ENCODE results near the gene FCER1A. TPM values are rescaled to one million over a fixed set of nuclear protein-coding genes. Genes with fewer than 3 reads are reported as not detected.

FCER1A gene
- not detected in 2 replicates for total RNA-seq (2013; cell fraction: nucleolus; rRNA removed)
- total RNA-seq (2014; rRNA removed) (0.62 TPM in 1 of 2 replicates, not detected in the other), total RNA-seq (2014; rRNA removed; fragmentation: Illumina TruSeq; extraction: Trizol) (0.13 TPM in 1 of 2 replicates, not detected in the other), total RNA-seq (2021) (not detected in 2 replicates), polyA plus RNA-seq (2011; rRNA removed) (not detected in 2 replicates), polyA plus RNA-seq (2014; fragmentation: Illumina TruSeq; extraction: Trizol) (0.06 TPM in 1 of 2 replicates, not detected in the other), polyA plus RNA-seq (2014; fragmentation: Nextera tagmentation; extraction: Ambion mirVana) (under 1 TPM in 1 of 2 experiments, not detected in 1; 0.20 TPM), polyA plus RNA-seq (2014; rRNA removed) (0.50 TPM in 1 of 2 replicates, not detected in the other), polyA plus RNA-seq (2016; fragmentation: Nextera tagmentation; extraction: Ambion mirVana) (not detected), polyA minus RNA-seq (2011; rRNA and poly(A)+ RNA removed) (not detected in 2 replicates), Bru-seq, nascent RNA (percentile 5 among the genes with signal in this experiment), BruChase-seq, experiment 1, labeled RNA remaining after a 6-hour chase (not detected), BruChase-seq, experiment 2, labeled RNA remaining after a 2-hour chase (percentile 5 among the genes with signal in this experiment)
- not detected for polyA plus RNA-seq (2011; ENCODE audit: low read depth)
- not detected in 2 replicates for polyA plus RNA-seq (2011; cell fraction: cytosol; rRNA removed)
- polyA plus RNA-seq (2011; cell fraction: nucleus; rRNA removed): 0.20 TPM in 1 of 2 replicates, not detected in the other
- polyA plus RNA-seq (2012): 0.13 and 0.23 TPM in 2 replicates
- not detected in 2 replicates for polyA minus RNA-seq (2011; cell fraction: cytosol; rRNA and poly(A)+ RNA removed)
- not detected in 2 replicates for polyA minus RNA-seq (2011; cell fraction: nucleus; rRNA and poly(A)+ RNA removed)
- long read RNA-seq, experiment 1: 0 reads
- long read RNA-seq, experiment 2, partial matches to known transcripts: 1 of 1 reads
- long read RNA-seq, experiment 2, other reads (novel, unspliced or antisense): 0 of 1 reads

DNA sequence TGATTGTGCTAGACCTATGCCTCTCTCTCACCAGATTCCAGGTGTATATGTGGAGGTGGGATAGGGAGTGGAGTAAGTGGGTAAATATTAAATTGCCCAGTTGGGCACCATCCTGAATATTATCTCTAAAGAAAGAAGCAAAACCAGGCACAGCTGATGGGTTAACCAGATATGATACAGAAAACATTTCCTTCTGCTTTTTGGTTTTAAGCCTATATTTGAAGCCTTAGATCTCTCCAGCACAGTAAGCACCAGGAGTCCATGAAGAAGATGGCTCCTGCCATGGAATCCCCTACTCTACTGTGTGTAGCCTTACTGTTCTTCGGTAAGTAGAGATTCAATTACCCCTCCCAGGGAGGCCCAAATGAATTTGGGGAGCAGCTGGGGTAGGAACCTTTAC lies at the start of gene FCER1A:
FCER1A (plus strand) TSS at position 242 of the 400 bp plus-strand sequence; CDS start at position 271, 29 bp downstream.
- Histone ChIP-seq H4K20me1 (ENCODE audit: control insufficient read depth, insufficient read depth) (no peaks in the 10 kb centered on the region), H3K4me2 (ENCODE audit: control insufficient read depth, insufficient read depth) (no peak within 1 kb of the TSS), H3K9me3 (replicated peaks; ENCODE audit: control insufficient read depth, insufficient read depth, low read length) (no peaks in the 10 kb centered on the region), H3K27ac (ENCODE audit: control insufficient read depth, insufficient read depth) (no peak within 1 kb of the TSS), H3K4me1 (ENCODE audit: control insufficient read depth, insufficient read depth, low read length) (no peaks in the 10 kb centered on the region), H3K36me3 (ENCODE audit: control insufficient read depth in 2 of 2, insufficient read depth in 2 of 2, low read length in 1 of 2) (no peaks in the 10 kb centered on the region), H3K9ac (ENCODE audit: control insufficient read depth, insufficient read depth, low read length) (no peak within 1 kb of the TSS), H3K79me2 (ENCODE audit: control insufficient read depth, insufficient read depth, low read length) (no peaks in the 10 kb centered on the region), H2AFZ (ENCODE audit: control insufficient read depth, low read depth, low read length) (no peak within 1 kb of the TSS), H3K4me3 (no peak within 1 kb of the TSS), H3K27me3 (replicated peaks in 1 of 2; ENCODE audit: control insufficient read depth in 2 of 2, insufficient read depth in 2 of 2, low read length in 1 of 2) (no peaks in the 10 kb centered on the region)
- FAIRE-seq (no peak), ATAC-seq (no peak), DNase-seq (ENCODE audit: low read depth, low spot score) (no peak)
- intact Hi-C loops (cut with micrococcal nuclease; ENCODE audit: unreplicated experiment) (no loop called here), in situ Hi-C loops (cut with MboI) (no loop called here)
- BruUV-seq (replicated peaks): no TSS peak
- POLR2A ChIA-PET: no interaction called here
- TF ChIP-seq SMAD1 (IDR thresholded peaks at IDR 0.05; ENCODE audit: low read depth, partially characterized antibody) (no peak), ZNF207 (IDR thresholded peaks at IDR 0.05; ENCODE audit: borderline replicate concordance) (no peak), FOS (IDR thresholded peaks at IDR 0.05; ENCODE audit: borderline replicate concordance, extremely low read depth, insufficient read length) (no peak), SIN3A (IDR thresholded peaks at IDR 0.05; ENCODE audit: low read depth, low read length) (no peak), BHLHE40 (IDR thresholded peaks at IDR 0.05; ENCODE audit: borderline replicate concordance in 1 of 2, low read depth in 2 of 2, low read length in 1 of 2) (no peak), NRF1 (conservative IDR thresholded peaks at IDR 0.05; ENCODE audit: low read depth, low read length) (no peak), SUZ12 (IDR thresholded peaks at IDR 0.05; ENCODE audit: unreplicated experiment) (no peak), CHD2 (IDR thresholded peaks at IDR 0.05; ENCODE audit: borderline replicate concordance, low read depth, low read length) (no peak), CREB1 (IDR thresholded peaks at IDR 0.05; ENCODE audit: low read depth) (no peak), CREM (IDR thresholded peaks at IDR 0.05; ENCODE audit: low read depth) (no peak)
- TF ChIP-seq, protein P1, sequence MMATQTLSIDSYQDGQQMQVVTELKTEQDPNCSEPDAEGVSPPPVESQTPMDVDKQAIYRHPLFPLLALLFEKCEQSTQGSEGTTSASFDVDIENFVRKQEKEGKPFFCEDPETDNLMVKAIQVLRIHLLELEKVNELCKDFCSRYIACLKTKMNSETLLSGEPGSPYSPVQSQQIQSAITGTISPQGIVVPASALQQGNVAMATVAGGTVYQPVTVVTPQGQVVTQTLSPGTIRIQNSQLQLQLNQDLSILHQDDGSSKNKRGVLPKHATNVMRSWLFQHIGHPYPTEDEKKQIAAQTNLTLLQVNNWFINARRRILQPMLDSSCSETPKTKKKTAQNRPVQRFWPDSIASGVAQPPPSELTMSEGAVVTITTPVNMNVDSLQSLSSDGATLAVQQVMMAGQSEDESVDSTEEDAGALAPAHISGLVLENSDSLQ (IDR thresholded peaks at IDR 0.05): no peak
- TF ChIP-seq, protein P2, sequence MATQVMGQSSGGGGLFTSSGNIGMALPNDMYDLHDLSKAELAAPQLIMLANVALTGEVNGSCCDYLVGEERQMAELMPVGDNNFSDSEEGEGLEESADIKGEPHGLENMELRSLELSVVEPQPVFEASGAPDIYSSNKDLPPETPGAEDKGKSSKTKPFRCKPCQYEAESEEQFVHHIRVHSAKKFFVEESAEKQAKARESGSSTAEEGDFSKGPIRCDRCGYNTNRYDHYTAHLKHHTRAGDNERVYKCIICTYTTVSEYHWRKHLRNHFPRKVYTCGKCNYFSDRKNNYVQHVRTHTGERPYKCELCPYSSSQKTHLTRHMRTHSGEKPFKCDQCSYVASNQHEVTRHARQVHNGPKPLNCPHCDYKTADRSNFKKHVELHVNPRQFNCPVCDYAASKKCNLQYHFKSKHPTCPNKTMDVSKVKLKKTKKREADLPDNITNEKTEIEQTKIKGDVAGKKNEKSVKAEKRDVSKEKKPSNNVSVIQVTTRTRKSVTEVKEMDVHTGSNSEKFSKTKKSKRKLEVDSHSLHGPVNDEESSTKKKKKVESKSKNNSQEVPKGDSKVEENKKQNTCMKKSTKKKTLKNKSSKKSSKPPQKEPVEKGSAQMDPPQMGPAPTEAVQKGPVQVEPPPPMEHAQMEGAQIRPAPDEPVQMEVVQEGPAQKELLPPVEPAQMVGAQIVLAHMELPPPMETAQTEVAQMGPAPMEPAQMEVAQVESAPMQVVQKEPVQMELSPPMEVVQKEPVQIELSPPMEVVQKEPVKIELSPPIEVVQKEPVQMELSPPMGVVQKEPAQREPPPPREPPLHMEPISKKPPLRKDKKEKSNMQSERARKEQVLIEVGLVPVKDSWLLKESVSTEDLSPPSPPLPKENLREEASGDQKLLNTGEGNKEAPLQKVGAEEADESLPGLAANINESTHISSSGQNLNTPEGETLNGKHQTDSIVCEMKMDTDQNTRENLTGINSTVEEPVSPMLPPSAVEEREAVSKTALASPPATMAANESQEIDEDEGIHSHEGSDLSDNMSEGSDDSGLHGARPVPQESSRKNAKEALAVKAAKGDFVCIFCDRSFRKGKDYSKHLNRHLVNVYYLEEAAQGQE (IDR thresholded peaks at IDR 0.05; ENCODE audit: low read depth, low read length): no peak
- SMC1A ChIA-PET (ENCODE audit: uncharacterized antibody, unreplicated experiment): no interaction called here
- RAD21 ChIA-PET (ENCODE audit: unreplicated experiment): no interaction called here
- WGBS (ENCODE audit: insufficient coverage, insufficient replicate concordance, low lambda C conversion rate, missing lambda C conversion rate): 37% methylated on average over 1 of the region's 1 CpG
- CTCF ChIA-PET: no interaction called here
